KOPT-K1 (cell line): ENCODE results near the gene C4A.
"Not testable (repeated sequence)": the region's sequence is repeated elsewhere in the genome, so short reads cannot be mapped to it uniquely, and the experiment has no call there.

Experiments used
- H3K27ac ChIP-seq: fragments of 200-600 bp; sonication (generic); 2 replicates; pipeline ENCODE4 v1.5.1; 2016; ENCODE audit warnings: antibody characterized with exemption, mild to moderate bottlenecking, low read depth, low read length; ENCODE audit not compliant: poor library complexity, severe bottlenecking
- H3K36me3 ChIP-seq: fragments of 200-600 bp; sonication (generic); 2 replicates; pipeline ENCODE4 v1.5.1; 2017; ENCODE audit warnings: antibody characterized with exemption, mild to moderate bottlenecking, low read length, moderate library complexity; ENCODE audit not compliant: insufficient read depth
- H3K9me3 ChIP-seq: fragments of 200-600 bp; sonication (generic); 2 replicates; pipeline ENCODE4 v1.5.1; 2017; ENCODE audit warnings: antibody characterized with exemption, low read length, mild to moderate bottlenecking; ENCODE audit not compliant: insufficient read depth, poor library complexity, severe bottlenecking

C4A gene

DNA sequence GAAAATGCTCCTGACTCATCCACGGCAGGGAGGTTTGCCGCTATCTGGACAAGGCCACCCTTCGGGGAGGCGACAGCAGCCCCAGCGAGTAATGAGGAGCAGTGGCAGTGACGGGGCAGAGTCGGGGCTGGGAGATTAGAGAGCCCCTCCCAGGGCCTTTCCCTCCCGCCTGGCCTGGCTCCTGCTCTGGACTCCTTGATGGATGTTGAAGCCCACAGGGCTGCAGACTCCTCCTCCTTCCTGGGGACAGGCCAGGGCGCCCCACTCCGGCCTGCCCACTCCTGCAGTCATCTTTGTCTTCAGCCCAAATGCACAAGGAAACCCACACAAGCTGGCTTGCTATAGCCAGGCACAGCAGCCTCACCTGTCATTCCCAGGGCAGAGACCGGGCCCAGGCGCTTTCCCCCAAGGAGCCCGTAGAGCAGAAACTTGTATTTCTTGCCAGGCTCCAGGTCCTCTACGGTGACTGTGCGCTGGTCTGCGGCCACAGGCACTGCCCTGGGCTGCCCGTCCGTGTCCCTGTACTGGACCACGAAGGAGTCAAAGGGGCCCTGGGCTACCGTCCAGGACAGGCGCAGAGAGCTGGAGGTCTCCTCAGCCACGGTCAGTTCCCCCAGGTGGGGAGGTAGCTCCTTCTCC is 64.1 kb downstream of the C4A start:
- H3K36me3 ChIP-seq = no peaks in the 10 kb centered on the region
- no peak overlapping the region for H3K27ac ChIP-seq
- no peaks in the 10 kb centered on the region for H3K9me3 ChIP-seq

DNA sequence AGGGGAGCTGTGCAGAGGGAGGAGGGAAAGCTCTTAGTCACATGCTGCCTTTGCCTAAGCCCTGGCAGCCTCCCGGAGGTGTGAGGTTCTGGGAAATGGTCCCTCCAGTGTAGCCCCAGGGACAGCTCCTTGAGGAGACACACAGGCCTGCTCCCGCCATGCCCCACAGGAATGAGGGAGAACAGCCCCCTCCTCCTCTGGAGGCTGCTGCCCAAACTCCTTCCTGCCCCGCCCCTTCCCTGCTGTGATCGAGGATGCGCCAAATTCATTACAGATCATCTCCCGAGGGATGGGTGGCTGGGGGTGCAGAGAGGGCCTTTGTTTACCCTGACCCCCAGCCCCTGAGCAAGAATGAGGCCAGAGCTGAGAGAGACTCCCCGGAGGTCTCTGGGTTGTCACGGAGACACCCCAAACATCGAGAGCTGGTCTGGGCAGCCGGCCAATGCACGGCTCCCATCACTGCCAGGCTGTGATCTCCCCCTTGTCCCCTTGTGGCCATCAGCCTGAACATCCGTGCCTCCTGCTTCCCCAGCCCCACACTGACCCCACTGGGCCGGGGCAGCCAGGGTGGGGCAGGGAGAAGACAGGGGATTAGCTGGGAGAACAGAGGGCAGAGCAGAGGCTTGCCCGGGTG is 64.7 kb downstream of the C4A start:
- no peaks in the 10 kb centered on the region for H3K36me3 ChIP-seq
- no peak overlapping the region for H3K27ac ChIP-seq
- H3K9me3 ChIP-seq = no peaks in the 10 kb centered on the region

DNA sequence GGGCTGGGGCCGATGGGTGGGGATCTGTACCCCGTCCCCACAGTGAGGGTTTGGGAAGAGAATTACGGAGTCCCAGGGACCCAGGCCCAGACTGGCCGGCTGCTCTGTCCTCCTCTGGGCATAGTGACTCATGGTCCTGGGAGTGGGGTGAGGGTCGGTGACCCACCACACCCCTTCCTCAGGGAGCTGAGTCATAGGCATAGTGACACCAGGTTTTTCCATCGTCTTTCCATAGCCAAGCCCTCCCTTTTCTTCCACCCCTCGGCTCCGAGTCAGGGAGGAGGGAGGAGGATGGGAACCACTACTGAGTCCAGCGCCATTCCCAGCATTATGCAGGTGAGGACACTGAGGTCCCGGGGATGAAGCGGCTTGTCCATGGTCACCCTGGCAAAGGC is 65.2 kb downstream of the C4A start:
- Histone ChIP-seq H3K27ac (no peak overlapping the region), H3K36me3 (no peaks in the 10 kb centered on the region), H3K9me3 (no peaks in the 10 kb centered on the region)

DNA sequence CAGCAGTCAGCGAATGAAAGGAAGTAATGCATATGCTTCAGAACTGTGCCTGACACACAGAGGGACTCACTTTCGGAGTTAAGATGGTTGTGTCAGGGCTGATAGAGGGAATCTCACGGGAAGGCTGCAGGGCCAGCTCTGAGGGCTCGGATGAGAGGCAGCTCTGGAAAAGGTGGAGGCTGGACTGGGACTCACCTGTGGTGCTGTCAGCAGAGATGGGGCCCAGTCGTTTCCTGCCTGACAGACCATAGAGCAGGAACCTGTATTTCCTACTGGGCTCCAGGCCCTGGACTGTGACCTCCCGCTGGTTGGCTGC is 65.6 kb downstream of the C4A start:
- no peaks in the 10 kb centered on the region for H3K36me3 ChIP-seq
- H3K27ac ChIP-seq = no peak overlapping the region
- no peaks in the 10 kb centered on the region for H3K9me3 ChIP-seq

DNA sequence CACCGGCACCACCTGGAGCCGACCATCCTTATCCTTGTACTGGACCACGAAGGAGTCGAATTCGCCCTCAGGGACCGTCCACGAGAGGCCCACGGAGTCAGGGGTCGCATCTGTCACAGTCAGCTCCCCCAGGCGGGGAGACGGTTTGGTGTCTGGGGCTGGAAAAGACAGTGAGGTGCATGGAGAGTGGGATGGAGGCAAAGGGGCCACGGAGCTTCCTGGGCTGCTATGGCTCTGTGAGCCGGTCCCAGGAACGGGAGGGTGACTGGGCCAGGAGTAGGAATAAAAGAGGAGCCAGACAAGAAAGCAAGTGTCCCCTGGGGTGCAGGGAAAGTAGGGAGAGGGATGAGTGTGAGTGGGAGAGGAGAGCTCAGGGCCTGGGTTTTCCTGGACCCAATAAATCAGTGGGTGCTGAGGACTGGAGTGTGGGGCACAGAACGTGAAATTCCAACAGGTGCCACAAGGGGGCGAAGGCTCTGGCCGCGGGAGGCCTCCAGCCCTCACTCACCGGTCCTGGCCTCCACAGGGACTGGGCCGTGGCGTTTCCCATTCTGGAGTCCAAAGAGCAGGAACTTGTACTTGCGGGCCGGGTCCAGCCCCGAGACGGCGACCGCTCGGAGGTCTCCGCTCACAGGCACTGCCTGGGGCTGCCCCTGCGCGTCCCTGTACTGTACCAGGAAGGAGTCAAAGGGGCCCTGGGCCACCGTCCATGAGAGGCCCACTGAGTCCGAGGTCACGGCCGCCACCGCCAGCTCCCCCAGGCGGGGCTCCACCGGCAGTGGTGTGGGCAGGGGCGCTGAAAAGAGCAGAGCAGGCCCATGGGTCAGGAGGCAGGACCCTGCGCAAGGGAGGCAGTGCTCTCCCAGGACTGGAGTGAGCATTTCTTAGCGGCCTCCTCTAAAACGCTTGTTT is 66.3 kb downstream of the C4A start:
- Histone ChIP-seq H3K9me3 (no peaks in the 10 kb centered on the region), H3K27ac (no peak overlapping the region), H3K36me3 (no peaks in the 10 kb centered on the region)

DNA sequence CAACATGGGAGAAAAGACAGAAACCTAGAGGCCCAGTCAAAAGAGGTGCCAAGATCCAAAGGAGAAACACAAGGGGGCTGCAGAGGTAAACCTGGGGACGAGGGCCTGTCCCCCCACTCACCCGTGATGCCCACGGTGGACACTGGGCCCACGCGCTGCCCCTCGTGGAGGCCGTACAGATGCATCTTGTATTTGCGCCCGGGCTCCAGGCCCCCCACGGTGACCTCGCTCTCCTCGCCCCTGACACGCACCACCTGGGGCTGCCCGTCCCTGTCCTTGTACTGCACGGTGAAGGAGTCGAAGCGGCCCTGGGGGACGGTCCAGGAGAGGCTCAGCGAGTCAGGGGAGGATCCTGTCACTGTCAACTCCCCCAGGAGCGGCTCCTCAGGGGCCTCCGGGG is 67.3 kb downstream of the C4A start:
- H3K36me3 ChIP-seq, H3K27ac ChIP-seq, H3K9me3 ChIP-seq: not testable (repeated sequence)

DNA sequence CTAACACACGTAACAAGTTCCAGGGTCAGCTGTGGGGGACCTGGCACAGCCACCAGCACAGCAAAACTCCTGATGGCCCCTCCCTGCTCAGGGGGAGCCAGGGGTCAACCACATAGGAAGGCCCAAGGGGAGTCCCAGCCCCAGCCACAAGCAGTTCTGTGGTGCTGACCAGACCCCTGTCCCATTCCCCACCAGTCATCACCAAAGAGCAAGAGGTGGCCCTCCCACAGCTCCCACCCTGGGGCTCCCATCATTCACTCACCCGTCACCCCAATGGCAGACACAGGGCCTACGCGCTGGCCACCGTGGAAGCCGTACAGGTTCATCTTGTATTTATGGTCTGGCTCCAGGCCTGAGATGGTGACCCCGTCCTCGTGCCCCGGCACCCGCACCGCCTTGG is 67.9 kb downstream of the C4A start:
- H3K27ac ChIP-seq, H3K36me3 ChIP-seq, H3K9me3 ChIP-seq: not testable (repeated sequence)

DNA sequence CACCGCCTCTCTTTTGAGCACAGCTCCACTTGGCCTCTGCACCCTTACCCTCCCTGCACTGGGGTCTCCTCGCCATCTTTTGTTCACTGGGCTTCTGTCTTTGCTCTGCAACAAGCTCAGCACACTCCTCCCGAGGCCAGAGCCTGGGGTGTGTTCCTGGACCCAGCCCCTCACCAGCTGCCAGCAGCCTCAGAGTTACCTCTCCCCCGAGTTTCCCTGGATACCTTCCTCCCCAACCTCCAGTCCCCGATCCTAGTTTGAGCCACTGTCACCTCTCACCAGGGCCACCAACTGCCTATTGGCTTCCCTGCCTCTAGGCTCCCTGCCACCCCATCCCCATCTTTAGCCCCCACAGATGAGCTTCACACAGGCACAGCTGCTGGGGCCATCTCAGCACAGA is 68.7 kb downstream of the C4A start:
- no peaks in the 10 kb centered on the region for H3K36me3 ChIP-seq
- H3K9me3 ChIP-seq = no peaks in the 10 kb centered on the region
- no peak overlapping the region for H3K27ac ChIP-seq
